ENCODE data around the gene CD209. TPM values are rescaled to one million over a fixed set of nuclear protein-coding genes. Genes with fewer than 3 reads are reported as not detected.
"Not testable (repeated sequence)": the region's sequence is repeated elsewhere in the genome, so short reads cannot be mapped to it uniquely, and the experiment has no call there.

CD209 gene
- total RNA-seq = 8.8 TPM

- no peak for DNase-seq (ENCODE audit: extremely low spot score in 2 of 2)
- Histone ChIP-seq H3K27ac (no peak within 1 kb of the TSS), H3K27me3 (no peaks in the 10 kb centered on the region), H3K36me3 (no peaks in the 10 kb centered on the region), H3K4me3 (no peak within 1 kb of the TSS), H3K4me1 (no peaks in the 10 kb centered on the region), H3K9me3 (no peaks in the 10 kb centered on the region)
- TF ChIP-seq POLR2AphosphoS5 (IDR thresholded peaks at IDR 0.05; ENCODE audit: insufficient read depth in 1 of 2, low read depth in 1 of 2) (no peak), CTCF (IDR thresholded peaks at IDR 0.05) (no peak), POLR2A (IDR thresholded peaks at IDR 0.05) (no peak)
- intact Hi-C loops (cut with DNase I) = no loop called here
Measured at GRCh38 chr19:7746903-7747884, at the start of gene CD209. Gene CD209 (minus strand): TSS chr19:7747534. CDS start chr19:7747511, 23 bp downstream.

GRCh38 chr19:7795555-7796161 lies 48.3 kb upstream of the CD209 start:
- TF ChIP-seq CTCF (IDR thresholded peaks at IDR 0.05) (no peak), POLR2AphosphoS5 (IDR thresholded peaks at IDR 0.05; ENCODE audit: insufficient read depth in 1 of 2, low read depth in 1 of 2) (no peak), POLR2A (IDR thresholded peaks at IDR 0.05) (no peak)
- Histone ChIP-seq H3K36me3 (no peaks in the 10 kb centered on the region), H3K9me3 (no peaks in the 10 kb centered on the region), H3K4me3 (no peak overlapping the region), H3K27ac (no peak overlapping the region), H3K27me3 (no peaks in the 10 kb centered on the region), H3K4me1 (peaks cover 5% of the 10 kb centered on the region)
- intact Hi-C loops (cut with DNase I) = no loop called here
- DNase-seq (ENCODE audit: extremely low spot score in 2 of 2) = no peak

GRCh38 chr19:7793493-7793892 lies 46.2 kb upstream of the CD209 start:
- no peak for DNase-seq (ENCODE audit: extremely low spot score in 2 of 2)
- Histone ChIP-seq H3K9me3 (no peaks in the 10 kb centered on the region), H3K4me3 (no peak overlapping the region), H3K27ac (no peak overlapping the region), H3K27me3 (no peaks in the 10 kb centered on the region), H3K36me3 (no peaks in the 10 kb centered on the region), H3K4me1 (peaks cover 9% of the 10 kb centered on the region)
- intact Hi-C loops (cut with DNase I) = no loop called here
- TF ChIP-seq POLR2A (IDR thresholded peaks at IDR 0.05) = no peak
- no peak for TF ChIP-seq POLR2AphosphoS5 (IDR thresholded peaks at IDR 0.05; ENCODE audit: insufficient read depth in 1 of 2, low read depth in 1 of 2)
- TF ChIP-seq CTCF (IDR thresholded peaks at IDR 0.05) = no peak

- H3K4me1 ChIP-seq; H3K4me3 ChIP-seq; intact Hi-C loops (cut with DNase I); H3K9me3 ChIP-seq; H3K36me3 ChIP-seq; H3K27me3 ChIP-seq; DNase-seq (ENCODE audit: extremely low spot score in 2 of 2); H3K27ac ChIP-seq: not testable (repeated sequence)
Measured at GRCh38 chr19:7792701-7793100, 45.4 kb upstream of the CD209 start.

- H3K4me1 ChIP-seq = peaks cover 9% of the 10 kb centered on the region
- no peaks in the 10 kb centered on the region for H3K9me3 ChIP-seq
- H3K4me3 ChIP-seq = no peak overlapping the region
- no peak overlapping the region for H3K27ac ChIP-seq
- intact Hi-C loops (cut with DNase I) = no loop called here
- no peak for TF ChIP-seq POLR2A (IDR thresholded peaks at IDR 0.05)
- no peak for TF ChIP-seq POLR2AphosphoS5 (IDR thresholded peaks at IDR 0.05; ENCODE audit: insufficient read depth in 1 of 2, low read depth in 1 of 2)
- no peak for TF ChIP-seq CTCF (IDR thresholded peaks at IDR 0.05)
- no peak for DNase-seq (ENCODE audit: extremely low spot score in 2 of 2)
- no peaks in the 10 kb centered on the region for H3K27me3 ChIP-seq
- no peaks in the 10 kb centered on the region for H3K36me3 ChIP-seq
Measured at GRCh38 chr19:7792281-7792680, 44.9 kb upstream of the CD209 start.
